WTC11 (cell line): ENCODE measurements around the gene SEBOX. TPM values are rescaled to one million over a fixed set of nuclear protein-coding genes. Genes with fewer than 3 reads are reported as not detected.
A peak's percentile ranks its signal among the peaks of the same experiment; 100 is the strongest.

ENCODE experiments used
- ATAC-seq: fragments of 200-7000 bp; cut with Tn5 transposase; 2 replicates; pipeline ENCODE4 v1.10.0; 2021; ENCODE audit warnings: mild to moderate bottlenecking, moderate library complexity
- CTCF ChIA-PET: fragments of 300-600 bp; sonication (Branson Sonifier 250); formaldehyde crosslinking; loops from one replicate; lab custom pipeline; 2021; ENCODE audit warnings: antibody characterized with exemption; lab: Charles Lee
- POLR2A ChIA-PET: fragments of 350-600 bp; sonication (Branson Sonifier 250); formaldehyde crosslinking; loops from one replicate; lab custom pipeline; 2021; ENCODE audit warnings: antibody characterized with exemption; lab: Charles Lee
- DNase-seq: peaks from one replicate; pipeline ENCODE4 v3.0.0; 2021; ENCODE audit warnings: low spot score
- H3K27ac Mint-ChIP-seq: 2 replicates; pipeline ENCODE4 v1.8.0; 2021; ENCODE audit warnings: mixed read lengths
- H3K27me3 Mint-ChIP-seq: 2 replicates; pipeline ENCODE4 v1.8.0; 2021; ENCODE audit warnings: low read depth, mild to moderate bottlenecking, moderate library complexity, mixed read lengths
- H3K36me3 Mint-ChIP-seq: 2 replicates; pipeline ENCODE4 v1.8.0; 2021; ENCODE audit warnings: mixed read lengths
- H3K4me1 Mint-ChIP-seq: 2 replicates; pipeline ENCODE4 v1.8.0; 2022; ENCODE audit warnings: mixed read lengths
- H3K4me3 Mint-ChIP-seq: 2 replicates; pipeline ENCODE4 v1.8.0; 2021; ENCODE audit warnings: mild to moderate bottlenecking, moderate library complexity, mixed read lengths
- H3K9me3 Mint-ChIP-seq: 2 replicates; pipeline ENCODE4 v1.8.0; 2021; ENCODE audit warnings: mixed read lengths
- ATF6 ChIP-seq: sonication (generic); formaldehyde crosslinking; IDR thresholded peaks from 2 replicates; pipeline ENCODE4 v1.8.1; 2023; ENCODE audit warnings: mild to moderate bottlenecking, missing genetic modification reagents
- E2F1 ChIP-seq: sonication (generic); formaldehyde crosslinking; IDR thresholded peaks from 2 replicates; pipeline ENCODE4 v1.8.0; 2022; ENCODE audit warnings: mild to moderate bottlenecking, missing genetic modification reagents
- FOXJ3 ChIP-seq: sonication (generic); formaldehyde crosslinking; IDR thresholded peaks from 2 replicates; pipeline ENCODE4 v1.9.0; 2021; ENCODE audit warnings: missing genetic modification reagents, mild to moderate bottlenecking, borderline replicate concordance
- FOXP1 ChIP-seq: sonication (generic); formaldehyde crosslinking; IDR thresholded peaks from 2 replicates; pipeline ENCODE4 v1.8.0; 2022; ENCODE audit warnings: missing genetic modification reagents, mild to moderate bottlenecking, moderate library complexity, borderline replicate concordance
- FOXP4 ChIP-seq: sonication (generic); formaldehyde crosslinking; IDR thresholded peaks from 2 replicates; pipeline ENCODE4 v1.8.0; 2022; ENCODE audit warnings: mild to moderate bottlenecking, missing genetic modification reagents
- GABPB1 ChIP-seq: sonication (generic); formaldehyde crosslinking; IDR thresholded peaks from 2 replicates; pipeline ENCODE4 v1.8.1; 2023; ENCODE audit warnings: mild to moderate bottlenecking, missing genetic modification reagents
- GRHL2 ChIP-seq: fragments of 250-450 bp; sonication (Bioruptor Pico); IDR thresholded peaks from 2 replicates; pipeline ENCODE4 v1.8.0; 2022; ENCODE audit warnings: mild to moderate bottlenecking, moderate library complexity; ENCODE audit not compliant: insufficient replicate concordance, severe bottlenecking
- GTF2I ChIP-seq: fragments of 250-450 bp; sonication (Bioruptor Pico); conservative IDR thresholded peaks from 2 replicates; pipeline ENCODE4 v1.4.0; 2021; ENCODE audit warnings: mild to moderate bottlenecking
- total RNA-seq: library from RNA; stranded (reverse); gene quantifications from 3 replicates; pipeline ENCODE4 v1.2.3, GENCODE V29; 2021
- TF ChIP-seq, protein P1 (sequence below): sonication (generic); formaldehyde crosslinking; conservative IDR thresholded peaks from 2 replicates; pipeline ENCODE4 v1.8.1; 2023; ENCODE audit warnings: mild to moderate bottlenecking, low read depth, missing genetic modification reagents, moderate library complexity
- TF ChIP-seq, protein P2 (sequence below): fragments of 250-450 bp; sonication (Bioruptor Pico); IDR thresholded peaks from 2 replicates; pipeline ENCODE4 v1.9.0; 2021; ENCODE audit warnings: mild to moderate bottlenecking
- TF ChIP-seq, protein P3 (sequence below): sonication (generic); formaldehyde crosslinking; IDR thresholded peaks from 2 replicates; pipeline ENCODE4 v1.8.1; 2023; ENCODE audit warnings: mild to moderate bottlenecking, missing genetic modification reagents
- TF ChIP-seq, protein P4 (sequence below): sonication (generic); formaldehyde crosslinking; IDR thresholded peaks from 2 replicates; pipeline ENCODE4 v1.8.1; 2022; ENCODE audit warnings: missing genetic modification reagents, borderline replicate concordance

The SEBOX gene
- total RNA-seq, 1 experiment from 2014 or later, result not detected

DNA sequence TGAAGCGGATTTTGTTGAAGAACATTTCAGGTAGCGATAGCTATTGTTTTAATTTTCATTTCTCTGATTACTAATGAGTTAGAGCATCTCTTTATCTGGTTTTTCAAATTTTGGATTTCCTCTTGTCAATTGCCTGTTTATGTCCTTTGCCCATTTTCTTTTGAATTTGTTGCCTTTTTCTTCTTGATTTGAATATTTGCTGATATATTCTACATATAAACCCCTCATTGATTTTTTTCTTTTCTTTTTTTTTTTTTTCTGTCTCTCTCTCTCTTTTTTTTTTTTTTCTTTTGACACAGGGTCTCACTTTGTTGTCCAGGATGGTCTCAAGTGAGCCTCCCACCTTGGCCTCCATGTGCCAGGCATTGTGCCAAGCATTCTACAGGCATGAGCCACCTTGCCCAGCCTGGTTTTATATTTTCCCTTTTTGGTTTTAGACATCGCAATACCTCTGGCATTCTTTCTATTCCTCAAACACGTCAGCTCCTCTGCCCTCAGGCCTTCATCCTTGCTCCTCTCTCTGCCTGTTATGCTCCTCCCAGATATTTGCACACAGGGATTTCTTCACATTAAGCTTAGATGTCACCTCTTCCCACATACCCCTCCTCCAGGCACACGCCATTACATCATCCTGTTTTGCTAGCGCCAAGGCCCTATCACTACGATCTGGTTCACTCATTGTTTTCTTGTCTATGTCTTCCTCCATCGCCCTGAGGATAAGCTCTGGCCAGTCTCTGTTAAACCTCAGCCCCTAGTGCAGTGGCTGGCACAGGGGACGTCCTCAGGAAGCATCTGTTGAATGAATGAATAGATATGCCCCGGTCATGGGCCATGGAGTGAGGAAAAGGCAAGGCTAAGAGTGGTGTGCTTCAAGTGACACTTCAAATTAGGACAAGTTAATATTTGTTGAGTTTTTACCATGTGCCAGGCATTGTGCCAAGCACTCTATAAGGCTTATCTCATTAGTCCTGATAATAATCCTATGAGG, 15.1 kb upstream of the SEBOX start:
- Mint-ChIP-seq H3K36me3 (peaks cover 2% of the 10 kb centered on the region; the same call in 1 of the 2 replicates), H3K27ac (no peak overlapping the region), H3K27me3 (peaks cover 75% of the 10 kb centered on the region), H3K4me3 (no peak overlapping the region), H3K9me3 (no peaks in the 10 kb centered on the region), H3K4me1 (peaks cover 8% of the 10 kb centered on the region)
- CTCF ChIA-PET, result interaction anchor here (0.6 to 6.9 kb wide), 5 partner anchors 25 to 164 kb away, joined by 3 to 63 read pairs (median 3); no protein-coding TSS in a partner anchor
- TF ChIP-seq, protein P1, sequence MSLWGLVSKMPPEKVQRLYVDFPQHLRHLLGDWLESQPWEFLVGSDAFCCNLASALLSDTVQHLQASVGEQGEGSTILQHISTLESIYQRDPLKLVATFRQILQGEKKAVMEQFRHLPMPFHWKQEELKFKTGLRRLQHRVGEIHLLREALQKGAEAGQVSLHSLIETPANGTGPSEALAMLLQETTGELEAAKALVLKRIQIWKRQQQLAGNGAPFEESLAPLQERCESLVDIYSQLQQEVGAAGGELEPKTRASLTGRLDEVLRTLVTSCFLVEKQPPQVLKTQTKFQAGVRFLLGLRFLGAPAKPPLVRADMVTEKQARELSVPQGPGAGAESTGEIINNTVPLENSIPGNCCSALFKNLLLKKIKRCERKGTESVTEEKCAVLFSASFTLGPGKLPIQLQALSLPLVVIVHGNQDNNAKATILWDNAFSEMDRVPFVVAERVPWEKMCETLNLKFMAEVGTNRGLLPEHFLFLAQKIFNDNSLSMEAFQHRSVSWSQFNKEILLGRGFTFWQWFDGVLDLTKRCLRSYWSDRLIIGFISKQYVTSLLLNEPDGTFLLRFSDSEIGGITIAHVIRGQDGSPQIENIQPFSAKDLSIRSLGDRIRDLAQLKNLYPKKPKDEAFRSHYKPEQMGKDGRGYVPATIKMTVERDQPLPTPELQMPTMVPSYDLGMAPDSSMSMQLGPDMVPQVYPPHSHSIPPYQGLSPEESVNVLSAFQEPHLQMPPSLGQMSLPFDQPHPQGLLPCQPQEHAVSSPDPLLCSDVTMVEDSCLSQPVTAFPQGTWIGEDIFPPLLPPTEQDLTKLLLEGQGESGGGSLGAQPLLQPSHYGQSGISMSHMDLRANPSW (CRISPR knock-in tag), result no peak
- TF ChIP-seq GABPB1, result peak; percentile 95
- no peak for ATAC-seq
- no peak for DNase-seq
- POLR2A ChIA-PET, result interaction anchor here (0.7 to 0.9 kb wide), 2 partner anchors 10 to 1304 kb away, joined by 7 read pairs; partner anchors contain the start of gene VTN

- H3K4me1 Mint-ChIP-seq, result peaks cover 21% of the 10 kb centered on the region
- POLR2A ChIA-PET, result interaction anchor here (1.4 kb wide), 1 partner anchor 37 kb away, joined by 3 read pairs; the partner anchor contains the start of genes IFT20 and TNFAIP1
- peaks cover 46% of the 10 kb centered on the region for H3K27me3 Mint-ChIP-seq
- ATAC-seq (no peak), DNase-seq (no peak)
- peak overlapping the region; percentile 58 for H3K4me3 Mint-ChIP-seq
- H3K9me3 Mint-ChIP-seq, result no peaks in the 10 kb centered on the region
- no peak overlapping the region for H3K27ac Mint-ChIP-seq
- CTCF ChIA-PET, result interaction anchor here (1.0 to 1.1 kb wide), 2 partner anchors 44 to 51 kb away, joined by 3 to 4 read pairs; no protein-coding TSS in a partner anchor
- H3K36me3 Mint-ChIP-seq, result no peaks in the 10 kb centered on the region
- TF ChIP-seq FOXP1 (CRISPR knock-in tag) (no peak), GABPB1 (no peak), GTF2I (CRISPR knock-in tag) (no peak), ATF6 (CRISPR knock-in tag) (no peak), FOXP4 (CRISPR knock-in tag) (no peak), GRHL2 (CRISPR knock-in tag) (no peak), E2F1 (CRISPR knock-in tag) (no peak), FOXJ3 (no peak)
- TF ChIP-seq, protein P2, sequence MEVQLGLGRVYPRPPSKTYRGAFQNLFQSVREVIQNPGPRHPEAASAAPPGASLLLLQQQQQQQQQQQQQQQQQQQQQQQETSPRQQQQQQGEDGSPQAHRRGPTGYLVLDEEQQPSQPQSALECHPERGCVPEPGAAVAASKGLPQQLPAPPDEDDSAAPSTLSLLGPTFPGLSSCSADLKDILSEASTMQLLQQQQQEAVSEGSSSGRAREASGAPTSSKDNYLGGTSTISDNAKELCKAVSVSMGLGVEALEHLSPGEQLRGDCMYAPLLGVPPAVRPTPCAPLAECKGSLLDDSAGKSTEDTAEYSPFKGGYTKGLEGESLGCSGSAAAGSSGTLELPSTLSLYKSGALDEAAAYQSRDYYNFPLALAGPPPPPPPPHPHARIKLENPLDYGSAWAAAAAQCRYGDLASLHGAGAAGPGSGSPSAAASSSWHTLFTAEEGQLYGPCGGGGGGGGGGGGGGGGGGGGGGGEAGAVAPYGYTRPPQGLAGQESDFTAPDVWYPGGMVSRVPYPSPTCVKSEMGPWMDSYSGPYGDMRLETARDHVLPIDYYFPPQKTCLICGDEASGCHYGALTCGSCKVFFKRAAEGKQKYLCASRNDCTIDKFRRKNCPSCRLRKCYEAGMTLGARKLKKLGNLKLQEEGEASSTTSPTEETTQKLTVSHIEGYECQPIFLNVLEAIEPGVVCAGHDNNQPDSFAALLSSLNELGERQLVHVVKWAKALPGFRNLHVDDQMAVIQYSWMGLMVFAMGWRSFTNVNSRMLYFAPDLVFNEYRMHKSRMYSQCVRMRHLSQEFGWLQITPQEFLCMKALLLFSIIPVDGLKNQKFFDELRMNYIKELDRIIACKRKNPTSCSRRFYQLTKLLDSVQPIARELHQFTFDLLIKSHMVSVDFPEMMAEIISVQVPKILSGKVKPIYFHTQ (CRISPR knock-in tag), result no peak
- TF ChIP-seq, protein P3, sequence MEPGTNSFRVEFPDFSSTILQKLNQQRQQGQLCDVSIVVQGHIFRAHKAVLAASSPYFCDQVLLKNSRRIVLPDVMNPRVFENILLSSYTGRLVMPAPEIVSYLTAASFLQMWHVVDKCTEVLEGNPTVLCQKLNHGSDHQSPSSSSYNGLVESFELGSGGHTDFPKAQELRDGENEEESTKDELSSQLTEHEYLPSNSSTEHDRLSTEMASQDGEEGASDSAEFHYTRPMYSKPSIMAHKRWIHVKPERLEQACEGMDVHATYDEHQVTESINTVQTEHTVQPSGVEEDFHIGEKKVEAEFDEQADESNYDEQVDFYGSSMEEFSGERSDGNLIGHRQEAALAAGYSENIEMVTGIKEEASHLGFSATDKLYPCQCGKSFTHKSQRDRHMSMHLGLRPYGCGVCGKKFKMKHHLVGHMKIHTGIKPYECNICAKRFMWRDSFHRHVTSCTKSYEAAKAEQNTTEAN, result no peak
- TF ChIP-seq, protein P4, sequence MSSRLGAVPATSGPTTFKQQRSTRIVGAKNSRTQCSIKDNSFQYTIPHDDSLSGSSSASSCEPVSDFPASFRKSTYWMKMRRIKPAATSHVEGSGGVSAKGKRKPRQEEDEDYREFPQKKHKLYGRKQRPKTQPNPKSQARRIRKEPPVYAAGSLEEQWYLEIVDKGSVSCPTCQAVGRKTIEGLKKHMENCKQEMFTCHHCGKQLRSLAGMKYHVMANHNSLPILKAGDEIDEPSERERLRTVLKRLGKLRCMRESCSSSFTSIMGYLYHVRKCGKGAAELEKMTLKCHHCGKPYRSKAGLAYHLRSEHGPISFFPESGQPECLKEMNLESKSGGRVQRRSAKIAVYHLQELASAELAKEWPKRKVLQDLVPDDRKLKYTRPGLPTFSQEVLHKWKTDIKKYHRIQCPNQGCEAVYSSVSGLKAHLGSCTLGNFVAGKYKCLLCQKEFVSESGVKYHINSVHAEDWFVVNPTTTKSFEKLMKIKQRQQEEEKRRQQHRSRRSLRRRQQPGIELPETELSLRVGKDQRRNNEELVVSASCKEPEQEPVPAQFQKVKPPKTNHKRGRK (CRISPR knock-in tag), result no peak
These were observed 7.9 kb upstream of the SEBOX start for GRCh38 chr17:28372945-28373274.
